H9 (cell line): ENCODE measurements around the gene KCNA5. TPM values are rescaled to one million over a fixed set of nuclear protein-coding genes. Genes with fewer than 3 reads are reported as not detected.

Experiments used
- DNase-seq: peaks from one replicate; pipeline ENCODE4 v3.0.0-alpha.2; 2017
- H2AFZ ChIP-seq: one replicate; pipeline ENCODE4 v1.6.1; 2013; ENCODE audit warnings: mild to moderate bottlenecking, low read length, control low read depth, moderate library complexity
- H2AK5ac ChIP-seq: 2 replicates; pipeline ENCODE4 v1.6.1; 2013; ENCODE audit warnings: low read length, control low read depth, mixed read lengths; ENCODE audit not compliant: insufficient read length
- H2BK120ac ChIP-seq: one replicate; pipeline ENCODE4 v1.6.1; 2013; ENCODE audit warnings: low read depth, mild to moderate bottlenecking, low read length, control low read depth, inconsistent platforms; ENCODE audit not compliant: poor library complexity, severe bottlenecking
- H2BK12ac ChIP-seq: 2 replicates; pipeline ENCODE4 v1.6.1; 2013; ENCODE audit warnings: low read length, control low read depth, mixed read lengths, low read depth; ENCODE audit not compliant: insufficient read length
- H2BK15ac ChIP-seq: 2 replicates; pipeline ENCODE4 v1.6.1; 2013; ENCODE audit warnings: low read depth, low read length, control low read depth
- H2BK20ac ChIP-seq: one replicate; pipeline ENCODE4 v1.6.1; 2013; ENCODE audit warnings: low read depth, mild to moderate bottlenecking, low read length, control low read depth, inconsistent platforms; ENCODE audit not compliant: poor library complexity, severe bottlenecking
- H2BK5ac ChIP-seq: 2 replicates; pipeline ENCODE4 v1.6.1; 2013; ENCODE audit warnings: low read length, control low read depth, mixed read lengths; ENCODE audit not compliant: insufficient read length
- H3K14ac ChIP-seq: 2 replicates; pipeline ENCODE4 v1.6.1; 2013; ENCODE audit warnings: low read length, control low read depth; ENCODE audit not compliant: insufficient read depth
- H3K18ac ChIP-seq: 2 replicates; pipeline ENCODE4 v1.6.1; 2013; ENCODE audit warnings: low read depth, mild to moderate bottlenecking, mixed read lengths, low read length, control low read depth; ENCODE audit not compliant: insufficient read length
- H3K23ac ChIP-seq: 2 replicates; pipeline ENCODE4 v1.6.1; 2013; ENCODE audit warnings: low read length, control low read depth, mixed read lengths, low read depth; ENCODE audit not compliant: insufficient read length
- H3K23me2 ChIP-seq: 2 replicates; pipeline ENCODE4 v1.6.1; 2013; ENCODE audit warnings: low read depth, mild to moderate bottlenecking, mixed read lengths, low read length, control low read depth; ENCODE audit not compliant: insufficient read length, poor library complexity, severe bottlenecking
- H3K27ac ChIP-seq: 2 replicates; pipeline ENCODE4 v1.5.1; 2013; ENCODE audit warnings: low read length, control low read depth, mixed read lengths, low read depth; ENCODE audit not compliant: insufficient read length
- H3K27me3 ChIP-seq: 2 replicates; pipeline ENCODE4 v1.6.1; 2013; ENCODE audit warnings: low read length, control low read depth, inconsistent platforms; ENCODE audit not compliant: insufficient read depth
- H3K4ac ChIP-seq: 2 replicates; pipeline ENCODE4 v1.6.1; 2013; ENCODE audit warnings: low read depth, mild to moderate bottlenecking, control low read depth, inconsistent platforms, low read length, moderate library complexity
- H3K4me1 ChIP-seq: 2 replicates; pipeline ENCODE4 v1.6.1; 2013; ENCODE audit warnings: low read length, control low read depth, inconsistent platforms; ENCODE audit not compliant: insufficient read depth
- H3K4me2 ChIP-seq: 2 replicates; pipeline ENCODE4 v1.6.1; 2013; ENCODE audit warnings: low read length, control low read depth, mixed read lengths; ENCODE audit not compliant: insufficient read length, insufficient read depth
- H3K56ac ChIP-seq: 2 replicates; pipeline ENCODE4 v1.6.1; 2013; ENCODE audit warnings: low read depth, mild to moderate bottlenecking, mixed read lengths, low read length, control low read depth; ENCODE audit not compliant: insufficient read length
- H3K79me1 ChIP-seq: 2 replicates; pipeline ENCODE4 v1.6.1; 2013; ENCODE audit warnings: low read depth, mild to moderate bottlenecking, moderate library complexity, low read length, control low read depth, inconsistent platforms; ENCODE audit not compliant: insufficient read depth, poor library complexity, severe bottlenecking
- H3K79me2 ChIP-seq: 2 replicates; pipeline ENCODE4 v1.6.1; 2013; ENCODE audit warnings: low read length, control low read depth, inconsistent platforms; ENCODE audit not compliant: insufficient read depth
- H3K9ac ChIP-seq: 2 replicates; pipeline ENCODE4 v1.6.1; 2013; ENCODE audit warnings: low read length, control low read depth, mixed read lengths; ENCODE audit not compliant: insufficient read length; ENCODE audit errors: extremely low read depth
- H3K9me3 ChIP-seq: one replicate; pipeline ENCODE4 v1.6.1; 2013; ENCODE audit warnings: low read depth, low read length, inconsistent platforms; ENCODE audit not compliant: control insufficient read depth
- H3T11ph ChIP-seq: one replicate; pipeline ENCODE4 v1.6.1; 2013; ENCODE audit warnings: mild to moderate bottlenecking, low read length, control low read depth, inconsistent platforms
- H4K20me1 ChIP-seq: one replicate; pipeline ENCODE4 v1.6.1; 2013; ENCODE audit not compliant: control insufficient read depth, insufficient read length, insufficient read depth
- H4K5ac ChIP-seq: 2 replicates; pipeline ENCODE4 v1.6.1; 2013; ENCODE audit warnings: low read depth, mild to moderate bottlenecking, mixed read lengths, low read length, control low read depth; ENCODE audit not compliant: insufficient read length
- H4K8ac ChIP-seq: replicated peaks from 2 replicates; pipeline ENCODE4 v1.6.1; 2013; ENCODE audit warnings: low read length, control low read depth, mixed read lengths, low read depth; ENCODE audit not compliant: insufficient read length
- H4K91ac ChIP-seq: 2 replicates; pipeline ENCODE4 v1.6.1; 2013; ENCODE audit warnings: low read depth, mild to moderate bottlenecking, moderate library complexity, mixed read lengths, low read length, control low read depth; ENCODE audit not compliant: insufficient read length
- H3K27ac Mint-ChIP-seq, 3 experiments: 2 replicates in 2 of 3; 3 replicates in 1 of 3; pipeline ENCODE4 v1.8.0; 2020 to 2021; ENCODE audit warnings: mixed read lengths in 3 of 3, mild to moderate bottlenecking in 1 of 3, moderate library complexity in 1 of 3
- H3K27me3 Mint-ChIP-seq: 2 replicates; pipeline ENCODE4 v1.8.0; 2021; ENCODE audit warnings: low read depth, mild to moderate bottlenecking, moderate library complexity, mixed read lengths
- H3K36me3 Mint-ChIP-seq, 3 experiments: 2 replicates in 2 of 3; 3 replicates in 1 of 3; pipeline ENCODE4 v1.8.0; 2020 to 2021; ENCODE audit warnings: low read depth in 3 of 3, mixed read lengths in 3 of 3; ENCODE audit not compliant: insufficient read depth in 1 of 3
- H3K4me1 Mint-ChIP-seq, 2 experiments: 2 replicates each; pipeline ENCODE4 v1.8.0; 2020; ENCODE audit warnings: mixed read lengths in 2 of 2
- H3K4me3 Mint-ChIP-seq, 2 experiments: 2 replicates in 1 of 2; 3 replicates in 1 of 2; pipeline ENCODE4 v1.8.0; 2020 to 2021; ENCODE audit warnings: mild to moderate bottlenecking in 2 of 2, mixed read lengths in 2 of 2, moderate library complexity in 1 of 2
- H3K9me3 Mint-ChIP-seq, 2 experiments: 2 replicates in 1 of 2; 3 replicates in 1 of 2; pipeline ENCODE4 v1.8.0; 2020; ENCODE audit warnings: mild to moderate bottlenecking in 2 of 2, mixed read lengths in 2 of 2, moderate library complexity in 1 of 2
- WGBS: extraction: QIAGEN DNeasy Blood & Tissue Kit; methylation state at CpG from one replicate; pipeline ENCODE4 v1.1.7; 2013; ENCODE audit warnings: missing lambda C conversion rate, low lambda C conversion rate, mixed read lengths; ENCODE audit not compliant: insufficient read length; ENCODE audit errors: extremely low coverage; 5-methylcytosine and 5-hydroxymethylcytosine counted together
- total RNA-seq: library from RNA; stranded (reverse); gene quantifications from 2 replicates; pipeline ENCODE4 v1.2.1, GENCODE V29; 2021
- TF ChIP-seq, protein P1 (sequence below): fragments of 200-600 bp; sonication (generic); conservative IDR thresholded peaks from 3 replicates; pipeline ENCODE4 v1.8.0; 2021; ENCODE audit warnings: antibody characterized with exemption, mild to moderate bottlenecking

KCNA5 gene
- total RNA-seq, 1 experiment from 2014 or later = 0.22 TPM

DNA sequence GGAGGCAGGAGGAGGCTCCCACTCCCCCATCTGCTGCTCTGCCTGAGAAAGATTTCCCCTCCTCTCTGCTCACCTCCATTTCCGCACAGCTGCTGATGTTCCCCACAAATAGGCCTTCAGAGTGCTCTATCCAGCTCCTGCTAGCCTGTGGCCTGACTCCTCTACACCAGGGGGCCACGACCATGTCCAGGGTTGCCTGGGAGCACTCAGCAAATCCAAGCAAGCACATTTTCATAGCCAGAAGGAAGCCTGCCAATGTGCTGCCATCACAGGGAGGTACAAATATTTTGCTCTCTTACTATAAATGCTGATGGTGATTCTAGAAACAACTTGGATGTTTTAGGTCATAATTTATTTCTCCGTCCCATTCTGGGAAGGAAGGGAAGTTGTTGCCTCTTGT lies 17.3 kb downstream of the KCNA5 start:
- no peaks in the 10 kb centered on the region; the same call in 1 of the 2 replicates for H3K27me3 ChIP-seq
- H3K23me2 ChIP-seq = no peaks in the 10 kb centered on the region
- no peak overlapping the region for H2BK20ac ChIP-seq
- Mint-ChIP-seq H3K36me3 (no peaks in the 10 kb centered on the region), H3K9me3 (no peaks in the 10 kb centered on the region), H3K27ac (no peak overlapping the region), H3K27me3 (peaks cover 30% of the 10 kb centered on the region), H3K4me1 (no peaks in the 10 kb centered on the region), H3K4me3 (no peak overlapping the region)
- no peaks in the 10 kb centered on the region for H3K79me2 ChIP-seq
- no peaks in the 10 kb centered on the region for H3K4me1 ChIP-seq
- TF ChIP-seq, protein P1, sequence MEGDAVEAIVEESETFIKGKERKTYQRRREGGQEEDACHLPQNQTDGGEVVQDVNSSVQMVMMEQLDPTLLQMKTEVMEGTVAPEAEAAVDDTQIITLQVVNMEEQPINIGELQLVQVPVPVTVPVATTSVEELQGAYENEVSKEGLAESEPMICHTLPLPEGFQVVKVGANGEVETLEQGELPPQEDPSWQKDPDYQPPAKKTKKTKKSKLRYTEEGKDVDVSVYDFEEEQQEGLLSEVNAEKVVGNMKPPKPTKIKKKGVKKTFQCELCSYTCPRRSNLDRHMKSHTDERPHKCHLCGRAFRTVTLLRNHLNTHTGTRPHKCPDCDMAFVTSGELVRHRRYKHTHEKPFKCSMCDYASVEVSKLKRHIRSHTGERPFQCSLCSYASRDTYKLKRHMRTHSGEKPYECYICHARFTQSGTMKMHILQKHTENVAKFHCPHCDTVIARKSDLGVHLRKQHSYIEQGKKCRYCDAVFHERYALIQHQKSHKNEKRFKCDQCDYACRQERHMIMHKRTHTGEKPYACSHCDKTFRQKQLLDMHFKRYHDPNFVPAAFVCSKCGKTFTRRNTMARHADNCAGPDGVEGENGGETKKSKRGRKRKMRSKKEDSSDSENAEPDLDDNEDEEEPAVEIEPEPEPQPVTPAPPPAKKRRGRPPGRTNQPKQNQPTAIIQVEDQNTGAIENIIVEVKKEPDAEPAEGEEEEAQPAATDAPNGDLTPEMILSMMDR = no peak
- no peak overlapping the region for H2BK5ac ChIP-seq
- no peak for DNase-seq
- no peak overlapping the region for H4K5ac ChIP-seq
- no peak overlapping the region for H4K8ac ChIP-seq
- no peaks in the 10 kb centered on the region for H4K20me1 ChIP-seq
- no peak overlapping the region for H3K27ac ChIP-seq
- no peaks in the 10 kb centered on the region for H3K79me1 ChIP-seq
- no peak overlapping the region for H2AK5ac ChIP-seq
- H3K23ac ChIP-seq = no peak overlapping the region
- H2AFZ ChIP-seq = no peak overlapping the region
- no peak overlapping the region for H3K4ac ChIP-seq
- H3T11ph ChIP-seq = no peak overlapping the region
- H4K91ac ChIP-seq = no peak overlapping the region
- H2BK15ac ChIP-seq = no peak overlapping the region
- WGBS = no CpG with 5 or more reads among the region's 3 CpGs
- H3K4me2 ChIP-seq = no peak overlapping the region
- no peak overlapping the region for H3K56ac ChIP-seq
- H3K18ac ChIP-seq = no peak overlapping the region
- no peak overlapping the region for H2BK120ac ChIP-seq
- no peaks in the 10 kb centered on the region for H3K9me3 ChIP-seq
- H2BK12ac ChIP-seq = no peak overlapping the region
- no peak overlapping the region for H3K14ac ChIP-seq
- H3K9ac ChIP-seq = no peak overlapping the region
